A549 (cell line): ENCODE measurements around the gene ATF6B. TPM values are rescaled to one million over a fixed set of nuclear protein-coding genes. Genes with fewer than 3 reads are reported as not detected.

Source experiments
- ATAC-seq, 2 experiments: fragments of 200-7000 bp in 1 of 2; fragments of >200 bp in 1 of 2; cut with Nextera tagmentation in 1 of 2; cut with Tn5 transposase in 1 of 2; 3 replicates each; pipeline versions ENCODE4 v1.8.0 to v1.9.1; 2018 to 2020; ENCODE audit warnings: mild to moderate bottlenecking in 1 of 2, moderate library complexity in 1 of 2
- CTCF ChIA-PET: fragments of 300-600 bp; sonication (Branson Sonifier 250); formaldehyde crosslinking; extraction: SDS; loops from one replicate; lab custom pipeline; 2021; ENCODE audit warnings: antibody characterized with exemption, inconsistent platforms; lab: Yijun Ruan, JAX
- POLR2A ChIA-PET: fragments of 350-600 bp; formaldehyde crosslinking; extraction: SDS; loops from one replicate; lab custom pipeline; 2021; ENCODE audit warnings: antibody characterized with exemption, inconsistent platforms; lab: Yijun Ruan, JAX
- DNase-seq, 2 experiments: peaks; one replicate each; pipeline versions ENCODE4 v3.0.0 to v3.0.0-alpha.2; 2011 to 2016; ENCODE audit warnings: low read depth in 1 of 2, low spot score in 1 of 2
- FAIRE-seq: peaks from 2 replicates; lab custom pipeline; 2011; peaks lifted over from hg19 to GRCh38; lab: Jason Lieb, UNC
- H3K27ac ChIP-seq, 2 experiments: fragments of >200 bp; sonication (Bioruptor Twin); formaldehyde crosslinking; 3 replicates each; pipeline ENCODE4 v1.5.1; 2016 to 2017
- H3K4me1 ChIP-seq: fragments of >200 bp; sonication (Bioruptor Twin); formaldehyde crosslinking; 3 replicates; pipeline ENCODE4 v1.6.1; 2016
- H3K4me2 ChIP-seq: fragments of >200 bp; sonication (Bioruptor Twin); formaldehyde crosslinking; 3 replicates; pipeline ENCODE4 v1.6.1; 2016
- H3K4me3 ChIP-seq: fragments of >200 bp; sonication (Bioruptor Twin); formaldehyde crosslinking; 3 replicates; pipeline ENCODE4 v1.5.1; 2016
- H3K9me3 ChIP-seq: fragments of >200 bp; sonication (Bioruptor Twin); formaldehyde crosslinking; 3 replicates; pipeline ENCODE4 v1.6.1; 2016
- CHD2 ChIP-seq: fragments of 150-350 bp; IDR thresholded peaks from 2 replicates; pipeline ENCODE4 v1.6.1; 2014; ENCODE audit warnings: low read length; ENCODE audit not compliant: partially characterized antibody
- EHMT2 ChIP-seq: fragments of 200-600 bp; sonication (generic); IDR thresholded peaks from 2 replicates; pipeline ENCODE4 v1.6.1; 2016; ENCODE audit warnings: antibody characterized with exemption, low read depth, mild to moderate bottlenecking, moderate library complexity
- FOSB ChIP-seq: fragments of 250-450 bp; sonication (Bioruptor Pico); IDR thresholded peaks from 2 replicates; pipeline ENCODE4 v1.5.0; 2020; ENCODE audit warnings: mild to moderate bottlenecking, moderate library complexity
- HOXB13 ChIP-seq: fragments of 250-450 bp; sonication (Bioruptor Pico); IDR thresholded peaks from 2 replicates; pipeline ENCODE4 v1.5.0; 2020; ENCODE audit warnings: low read depth, mild to moderate bottlenecking, moderate library complexity
- HOXB5 ChIP-seq: fragments of 250-450 bp; sonication (Bioruptor Pico); IDR thresholded peaks from 2 replicates; pipeline ENCODE4 v1.5.0; 2020; ENCODE audit warnings: mild to moderate bottlenecking, moderate library complexity
- JUN ChIP-seq, 2 experiments: fragments of >200 bp; sonication (Bioruptor Twin); formaldehyde crosslinking; IDR thresholded peaks; 2 replicates in 1 of 2; 3 replicates in 1 of 2; pipeline ENCODE4 v1.6.1; 2016 to 2017
- MAZ ChIP-seq: fragments of 150-350 bp; IDR thresholded peaks from 2 replicates; pipeline ENCODE4 v1.6.1; 2014; ENCODE audit warnings: antibody characterized with exemption, low read depth, low read length, borderline replicate concordance
- NFE2L2 ChIP-seq: fragments of 150-350 bp; conservative IDR thresholded peaks from 2 replicates; pipeline ENCODE4 v1.6.1; 2014; ENCODE audit warnings: low read length
- POLR2AphosphoS2 ChIP-seq: conservative IDR thresholded peaks from 2 replicates; pipeline ENCODE4 v1.6.1; 2012; ENCODE audit warnings: low read length, improper control_type of control experiment, inconsistent platforms
- RAD21 ChIP-seq, 2 experiments: fragments of >200 bp in 1 of 2; sonication (Bioruptor Twin) in 1 of 2; formaldehyde crosslinking in 1 of 2; IDR thresholded peaks in 1 of 2; conservative IDR thresholded peaks in 1 of 2; 2 replicates in 1 of 2; 3 replicates in 1 of 2; pipeline ENCODE4 v1.6.1; 2012 to 2018; ENCODE audit warnings: inconsistent platforms in 1 of 2
- RCOR1 ChIP-seq: fragments of 150-350 bp; IDR thresholded peaks from 2 replicates; pipeline ENCODE4 v1.6.1; 2014; ENCODE audit warnings: antibody characterized with exemption, low read length, low read depth
- RFX5 ChIP-seq: fragments of 450-650 bp; IDR thresholded peaks from 2 replicates; pipeline ENCODE4 v1.7.1; 2014; ENCODE audit warnings: antibody characterized with exemption, mild to moderate bottlenecking, moderate library complexity
- RNF2 ChIP-seq: fragments of 200-600 bp; sonication (generic); IDR thresholded peaks from 2 replicates; pipeline ENCODE4 v1.6.1; 2016; ENCODE audit warnings: low read depth, mild to moderate bottlenecking, antibody characterized with exemption, moderate library complexity, borderline replicate concordance
- TP53 ChIP-seq: fragments of 250-450 bp; sonication (Bioruptor Pico); IDR thresholded peaks from 2 replicates; pipeline ENCODE4 v1.5.0; 2021; ENCODE audit warnings: mild to moderate bottlenecking, moderate library complexity
- ZSCAN20 ChIP-seq: fragments of 250-450 bp; sonication (Bioruptor Pico); IDR thresholded peaks from 2 replicates; pipeline ENCODE4 v1.8.0; 2022; ENCODE audit warnings: mild to moderate bottlenecking, moderate library complexity
- WGBS: methylation state at CpG from one replicate; pipeline ENCODE4 v1.1.6; 2017; ENCODE audit errors: missing lambda C conversion rate; 5-methylcytosine and 5-hydroxymethylcytosine counted together
- polyA plus RNA-seq, 4 experiments: library from polyadenylated mRNA; depleted of rRNA in 3 of 4; stranded (reverse); fragments of >200 nt; fragmentation: RNase III in 1 of 4; extraction: RNeasy Plus Mini Kit Qiagen cat#74134 plus additional on column Dnase treatment in 1 of 4; gene quantifications; 2 replicates in 3 of 4; 3 replicates in 1 of 4; pipeline ENCODE4 v1.2.3, GENCODE V29; 2011 to 2017
- TF ChIP-seq, protein P1 (sequence below): fragments of >200 bp; sonication (Bioruptor Twin); formaldehyde crosslinking; IDR thresholded peaks from 3 replicates; pipeline ENCODE4 v1.5.1; 2016
- TF ChIP-seq, protein P2 (sequence below): fragments of >200 bp; sonication (Bioruptor Twin); formaldehyde crosslinking; IDR thresholded peaks from 3 replicates; pipeline ENCODE4 v1.6.1; 2016
- TF ChIP-seq, protein P3 (sequence below): fragments of 250-450 bp; sonication (Bioruptor Pico); IDR thresholded peaks from 2 replicates; pipeline ENCODE4 v1.5.0; 2021; ENCODE audit warnings: mild to moderate bottlenecking, moderate library complexity, borderline replicate concordance

ATF6B gene
- polyA plus RNA-seq, 2 of the 4 experiments (the other 2 are of a cell fraction), result 19.3 to 29.0 TPM

DNA sequence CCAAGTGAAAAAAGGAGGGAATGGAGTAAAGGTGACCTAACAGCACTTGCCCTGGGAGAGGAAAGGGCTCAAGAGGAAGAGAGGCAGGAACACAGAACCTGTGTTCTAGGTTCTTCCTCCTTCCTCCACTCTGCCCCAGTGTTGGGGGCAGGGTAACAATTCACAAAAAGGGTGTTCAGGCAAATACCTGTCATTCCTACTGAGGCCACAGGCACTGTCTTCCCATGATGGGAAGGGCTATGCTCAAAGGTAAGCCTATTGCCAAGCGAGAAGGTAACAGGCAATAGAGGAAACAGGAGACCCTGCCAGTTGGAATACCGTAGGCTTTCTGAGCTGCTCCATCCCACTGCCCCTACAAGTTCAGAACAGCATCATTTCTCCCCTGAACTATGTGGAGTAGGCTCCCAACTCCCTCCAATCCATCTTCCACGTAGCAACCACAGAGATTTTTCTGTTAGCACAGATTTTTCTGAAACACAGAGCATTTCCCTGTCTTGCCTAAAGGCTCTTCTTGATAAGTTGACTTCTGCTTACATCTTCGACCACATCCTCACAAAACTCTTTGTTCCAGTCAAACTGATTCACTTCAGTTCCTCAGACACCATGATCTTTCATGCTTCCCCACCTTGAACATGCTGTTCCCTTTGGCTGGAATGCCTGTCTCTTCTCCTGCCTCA lies 45.1 kb upstream of the ATF6B start:
- H3K4me1 ChIP-seq, result peaks cover 16% of the 10 kb centered on the region
- CTCF ChIA-PET, result interaction anchor here (1.1 to 2.3 kb wide), 4 partner anchors 9 to 54 kb away, joined by 3 to 8 read pairs (median 6); no protein-coding TSS in a partner anchor
- no peaks in the 10 kb centered on the region for H3K9me3 ChIP-seq
- H3K4me2 ChIP-seq, result no peak overlapping the region
- FAIRE-seq, result no peak
- H3K4me3 ChIP-seq, result no peak overlapping the region
- POLR2A ChIA-PET, result no interaction called here
- 89% methylated on average over 4 of the region's 4 CpGs for WGBS
- no peak overlapping the region for H3K27ac ChIP-seq
- ATAC-seq, result no peak
- no peak for TF ChIP-seq MAZ
- TF ChIP-seq HOXB5 (CRISPR knock-in tag), result no peak
- TF ChIP-seq EHMT2, result no peak
- TF ChIP-seq, protein P1, sequence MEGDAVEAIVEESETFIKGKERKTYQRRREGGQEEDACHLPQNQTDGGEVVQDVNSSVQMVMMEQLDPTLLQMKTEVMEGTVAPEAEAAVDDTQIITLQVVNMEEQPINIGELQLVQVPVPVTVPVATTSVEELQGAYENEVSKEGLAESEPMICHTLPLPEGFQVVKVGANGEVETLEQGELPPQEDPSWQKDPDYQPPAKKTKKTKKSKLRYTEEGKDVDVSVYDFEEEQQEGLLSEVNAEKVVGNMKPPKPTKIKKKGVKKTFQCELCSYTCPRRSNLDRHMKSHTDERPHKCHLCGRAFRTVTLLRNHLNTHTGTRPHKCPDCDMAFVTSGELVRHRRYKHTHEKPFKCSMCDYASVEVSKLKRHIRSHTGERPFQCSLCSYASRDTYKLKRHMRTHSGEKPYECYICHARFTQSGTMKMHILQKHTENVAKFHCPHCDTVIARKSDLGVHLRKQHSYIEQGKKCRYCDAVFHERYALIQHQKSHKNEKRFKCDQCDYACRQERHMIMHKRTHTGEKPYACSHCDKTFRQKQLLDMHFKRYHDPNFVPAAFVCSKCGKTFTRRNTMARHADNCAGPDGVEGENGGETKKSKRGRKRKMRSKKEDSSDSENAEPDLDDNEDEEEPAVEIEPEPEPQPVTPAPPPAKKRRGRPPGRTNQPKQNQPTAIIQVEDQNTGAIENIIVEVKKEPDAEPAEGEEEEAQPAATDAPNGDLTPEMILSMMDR, result no peak
- no peak for TF ChIP-seq NFE2L2
- TF ChIP-seq CHD2, result no peak
- TF ChIP-seq, protein P2, sequence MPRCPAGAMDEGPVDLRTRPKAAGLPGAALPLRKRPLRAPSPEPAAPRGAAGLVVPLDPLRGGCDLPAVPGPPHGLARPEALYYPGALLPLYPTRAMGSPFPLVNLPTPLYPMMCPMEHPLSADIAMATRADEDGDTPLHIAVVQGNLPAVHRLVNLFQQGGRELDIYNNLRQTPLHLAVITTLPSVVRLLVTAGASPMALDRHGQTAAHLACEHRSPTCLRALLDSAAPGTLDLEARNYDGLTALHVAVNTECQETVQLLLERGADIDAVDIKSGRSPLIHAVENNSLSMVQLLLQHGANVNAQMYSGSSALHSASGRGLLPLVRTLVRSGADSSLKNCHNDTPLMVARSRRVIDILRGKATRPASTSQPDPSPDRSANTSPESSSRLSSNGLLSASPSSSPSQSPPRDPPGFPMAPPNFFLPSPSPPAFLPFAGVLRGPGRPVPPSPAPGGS, result no peak
- TF ChIP-seq HOXB13 (CRISPR knock-in tag), result no peak
- no peak for TF ChIP-seq RCOR1
- DNase-seq, result no peak

DNA sequence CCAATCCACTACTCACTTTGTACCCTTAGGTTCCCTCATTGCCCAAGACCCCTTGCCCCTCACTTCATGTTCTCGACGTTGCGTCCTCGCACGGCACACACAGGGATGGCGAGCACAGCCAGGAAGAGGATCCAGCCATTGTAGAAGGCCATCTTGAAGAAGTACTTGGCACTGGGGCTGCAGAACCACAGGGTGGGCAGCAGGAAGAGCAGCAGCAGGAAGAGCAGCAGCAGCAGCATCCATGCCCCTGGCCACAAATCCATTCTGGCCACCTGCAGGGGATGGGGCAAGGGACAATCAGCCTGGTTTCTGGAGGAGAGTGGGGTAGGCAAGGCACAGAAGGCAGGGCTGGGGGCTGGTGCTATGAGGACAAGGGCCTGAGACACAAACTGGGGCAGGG lies 43.2 kb upstream of the ATF6B start:
- 93% methylated on average over 6 of the region's 6 CpGs for WGBS
- POLR2A ChIA-PET, result no interaction called here
- FAIRE-seq, result no peak

DNA sequence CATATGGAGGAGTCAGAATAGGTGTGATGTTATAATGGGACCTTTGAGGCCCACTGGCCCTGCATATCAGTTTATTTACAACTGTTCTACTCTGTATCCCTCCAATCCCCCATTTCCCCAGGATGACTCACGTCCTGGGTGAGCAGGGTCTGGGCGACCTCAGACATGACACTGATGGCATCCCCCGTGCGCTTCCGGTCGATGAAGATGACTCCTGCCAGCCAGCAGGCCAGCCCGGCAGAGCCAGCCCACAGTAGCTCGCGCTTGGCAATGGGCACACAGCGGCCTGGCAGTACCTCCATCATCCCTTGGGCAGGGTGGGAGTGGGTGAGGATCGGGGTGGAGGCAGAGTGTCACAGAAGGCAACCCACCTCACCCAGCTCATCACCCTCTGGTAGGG lies 42.2 kb upstream of the ATF6B start:
- ChIA-PET POLR2A (no interaction called here), CTCF (interaction anchor here (1.1 kb wide), 1 partner anchor 51 kb away, joined by 5 read pairs; no protein-coding TSS in a partner anchor)
- H3K4me1 ChIP-seq, result peaks cover 9% of the 10 kb centered on the region; the same call in 2 of the 3 replicates
- no peak overlapping the region for H3K4me2 ChIP-seq
- H3K27ac ChIP-seq, result no peak overlapping the region
- no peak overlapping the region for H3K4me3 ChIP-seq
- 85% methylated on average over 4 of the region's 11 CpGs for WGBS
- TF ChIP-seq, protein P3, sequence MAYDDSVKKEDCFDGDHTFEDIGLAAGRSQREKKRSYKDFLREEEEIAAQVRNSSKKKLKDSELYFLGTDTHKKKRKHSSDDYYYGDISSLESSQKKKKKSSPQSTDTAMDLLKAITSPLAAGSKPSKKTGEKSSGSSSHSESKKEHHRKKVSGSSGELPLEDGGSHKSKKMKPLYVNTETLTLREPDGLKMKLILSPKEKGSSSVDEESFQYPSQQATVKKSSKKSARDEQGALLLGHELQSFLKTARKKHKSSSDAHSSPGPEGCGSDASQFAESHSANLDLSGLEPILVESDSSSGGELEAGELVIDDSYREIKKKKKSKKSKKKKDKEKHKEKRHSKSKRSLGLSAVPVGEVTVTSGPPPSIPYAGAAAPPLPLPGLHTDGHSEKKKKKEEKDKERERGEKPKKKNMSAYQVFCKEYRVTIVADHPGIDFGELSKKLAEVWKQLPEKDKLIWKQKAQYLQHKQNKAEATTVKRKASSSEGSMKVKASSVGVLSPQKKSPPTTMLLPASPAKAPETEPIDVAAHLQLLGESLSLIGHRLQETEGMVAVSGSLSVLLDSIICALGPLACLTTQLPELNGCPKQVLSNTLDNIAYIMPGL (CRISPR knock-in tag), result no peak
- no peak for TF ChIP-seq RAD21 (conservative IDR thresholded peaks at IDR 0.05 in 1 of 2, IDR thresholded peaks at IDR 0.05 in 1 of 2)
- TF ChIP-seq FOSB, result no peak
- no peak for TF ChIP-seq RNF2
- TF ChIP-seq JUN (IDR thresholded peaks at IDR 0.05), result no peak
- no peak for TF ChIP-seq TP53 (CRISPR knock-in tag)
- TF ChIP-seq RFX5, result no peak
- no peak for TF ChIP-seq ZSCAN20 (CRISPR knock-in tag)
- no peak for TF ChIP-seq POLR2AphosphoS2
- TF ChIP-seq EHMT2, result no peak
- no peak for TF ChIP-seq CHD2
- no peak for ATAC-seq
- DNase-seq, result no peak
- H3K9me3 ChIP-seq, result no peaks in the 10 kb centered on the region
- FAIRE-seq, result no peak

More for the DNA sequence above, 43.2 kb upstream of the ATF6B start:
- ATAC-seq, result no peak
- H3K9me3 ChIP-seq, result no peaks in the 10 kb centered on the region
- no peak for TF ChIP-seq CHD2
- peaks cover 9% of the 10 kb centered on the region; the same call in 2 of the 3 replicates for H3K4me1 ChIP-seq
- no peak overlapping the region for H3K4me2 ChIP-seq
- CTCF ChIA-PET, result interaction anchor here (1.1 kb wide), 1 partner anchor 52 kb away, joined by 5 read pairs; no protein-coding TSS in a partner anchor
- H3K27ac ChIP-seq, result no peak overlapping the region
- no peak for DNase-seq
- H3K4me3 ChIP-seq, result no peak overlapping the region
